CD14-positive monocyte (primary cell): ENCODE measurements around the gene NME2. TPM values are rescaled to one million over a fixed set of nuclear protein-coding genes. Genes with fewer than 3 reads are reported as not detected.

Experiments used
- DNase-seq, 3 donors: peaks; one replicate each; pipeline ENCODE4 v3.0.0-alpha.2; 2011 to 2022
- H2AFZ ChIP-seq: 2 replicates; pipeline ENCODE4 v1.6.0; 2012; ENCODE audit warnings: mild to moderate bottlenecking, low read depth, low read length, inconsistent platforms; ENCODE audit not compliant: insufficient read depth, poor library complexity, severe bottlenecking
- H3K27ac ChIP-seq, 2 donors: 1 replicate in 1 of 2; 2 replicates in 1 of 2; pipeline ENCODE4 v1.5.1; 2012 to 2013; ENCODE audit warnings: low read length in 2 of 2, control low read depth in 1 of 2, inconsistent platforms in 1 of 2, low read depth in 1 of 2, mild to moderate bottlenecking in 1 of 2
- H3K27me3 ChIP-seq, 2 donors: one replicate each; pipeline versions ENCODE4 v1.6.0 to v1.6.1; 2011 to 2013; ENCODE audit warnings: low read length in 2 of 2; ENCODE audit not compliant: control insufficient read depth in 2 of 2, insufficient read depth in 2 of 2
- H3K36me3 ChIP-seq, 2 donors: replicated peaks in 1 of 2; 1 replicate in 1 of 2; 2 replicates in 1 of 2; pipeline versions ENCODE4 v1.5.1 to v1.6.1; 2012 to 2013; ENCODE audit warnings: low read length in 2 of 2, control low read depth in 1 of 2, inconsistent platforms in 1 of 2, mild to moderate bottlenecking in 1 of 2; ENCODE audit not compliant: insufficient read depth in 2 of 2, control insufficient read depth in 1 of 2
- H3K4me1 ChIP-seq, 2 donors: 1 replicate in 1 of 2; 2 replicates in 1 of 2; pipeline versions ENCODE4 v1.5.1 to v1.6.1; 2012 to 2013; ENCODE audit warnings: low read length in 2 of 2, control low read depth in 1 of 2, inconsistent platforms in 1 of 2, mild to moderate bottlenecking in 1 of 2, moderate library complexity in 1 of 2; ENCODE audit not compliant: insufficient read depth in 2 of 2, control insufficient read depth in 1 of 2
- H3K4me2 ChIP-seq: replicated peaks from 2 replicates; pipeline ENCODE3; 2012; ENCODE audit warnings: low read length, moderate library complexity, mild to moderate bottlenecking; ENCODE audit not compliant: poor library complexity, severe bottlenecking; ENCODE audit errors: extremely low read depth
- H3K4me3 ChIP-seq, 3 experiments: fragments of 200-600 bp in 1 of 3; sonication (generic) in 1 of 3; replicated peaks in 1 of 3; 1 replicate in 2 of 3; 2 replicates in 1 of 3; pipeline ENCODE4 v1.5.1; 2011 to 2013; ENCODE audit warnings: low read length in 3 of 3, mild to moderate bottlenecking in 3 of 3, control low read depth in 2 of 3, low read depth in 2 of 3, inconsistent platforms in 1 of 3, moderate library complexity in 1 of 3
- H3K79me2 ChIP-seq: 2 replicates; pipeline ENCODE4 v1.6.0; 2012; ENCODE audit warnings: mild to moderate bottlenecking, control low read depth, inconsistent platforms, low read length, moderate library complexity; ENCODE audit not compliant: insufficient read depth
- H3K9ac ChIP-seq: 2 replicates; pipeline ENCODE4 v1.6.0; 2017; ENCODE audit warnings: low read length, mild to moderate bottlenecking; ENCODE audit not compliant: insufficient read depth, poor library complexity, severe bottlenecking
- H3K9me3 ChIP-seq, 2 donors: replicated peaks in 1 of 2; 1 replicate in 1 of 2; 2 replicates in 1 of 2; pipeline versions ENCODE4 v1.5.1 to v1.6.1; 2012 to 2013; ENCODE audit warnings: low read length in 2 of 2, control low read depth in 1 of 2; ENCODE audit not compliant: control insufficient read depth in 1 of 2, insufficient read depth in 1 of 2
- H4K20me1 ChIP-seq: 2 replicates; pipeline ENCODE4 v1.6.0; 2012; ENCODE audit warnings: mild to moderate bottlenecking, low read length, control low read depth, moderate library complexity; ENCODE audit not compliant: insufficient read depth
- H3K27ac Mint-ChIP-seq, 7 donors: one replicate each; pipeline ENCODE4 v1.8.0; 2020; ENCODE audit warnings: mild to moderate bottlenecking in 7 of 7, mixed read lengths in 7 of 7, moderate library complexity in 6 of 7, inconsistent platforms in 2 of 7
- H3K27me3 Mint-ChIP-seq, 3 donors: one replicate each; pipeline ENCODE4 v1.8.0; 2021 to 2022; ENCODE audit warnings: low read depth in 3 of 3, mild to moderate bottlenecking in 3 of 3, mixed read lengths in 3 of 3, moderate library complexity in 3 of 3, inconsistent platforms in 1 of 3
- H3K36me3 Mint-ChIP-seq, 2 donors: one replicate each; pipeline ENCODE4 v1.8.0; 2020; ENCODE audit warnings: mixed read lengths in 2 of 2, inconsistent platforms in 1 of 2, mild to moderate bottlenecking in 1 of 2
- H3K4me1 Mint-ChIP-seq: one replicate; pipeline ENCODE4 v1.8.0; 2020; ENCODE audit warnings: mild to moderate bottlenecking, mixed read lengths
- H3K4me3 Mint-ChIP-seq, 2 donors: one replicate each; pipeline ENCODE4 v1.8.0; 2020; ENCODE audit warnings: mild to moderate bottlenecking in 2 of 2, mixed read lengths in 2 of 2, moderate library complexity in 1 of 2
- H3K9me3 Mint-ChIP-seq, 7 donors: one replicate each; pipeline ENCODE4 v1.8.0; 2020 to 2022; ENCODE audit warnings: mixed read lengths in 7 of 7, mild to moderate bottlenecking in 6 of 7, moderate library complexity in 6 of 7, inconsistent platforms in 2 of 7
- CTCF ChIP-seq: fragments of 200-600 bp; IDR thresholded peaks from one replicate; pipeline ENCODE4 v1.8.0; 2022; ENCODE audit warnings: antibody characterized with exemption, mild to moderate bottlenecking
- WGBS: methylation state at CpG from one replicate; pipeline ENCODE4 v1.1.5; 2013; ENCODE audit warnings: missing lambda C conversion rate; ENCODE audit not compliant: insufficient coverage; 5-methylcytosine and 5-hydroxymethylcytosine counted together
- intact Hi-C, 2 donors: fragments of 100-400 bp; cut with micrococcal nuclease; formaldehyde crosslinking; loops; one replicate each; pipeline versions ENCODE4 v1.15.0 to v1.15.1; 2023
- polyA minus RNA-seq: library from RNA; depleted of rRNA, polyadenylated mRNA; stranded (reverse); fragments of >200 nt; gene quantifications from 2 replicates; pipeline ENCODE4 v1.2.3, GENCODE V29; 2012
- polyA plus RNA-seq, 3 donors: library from polyadenylated mRNA; depleted of rRNA in 1 of 3; unstranded in 2 of 3; stranded (reverse) in 1 of 3; fragments of 300-500 nt in 2 of 3; fragments of >200 nt in 1 of 3; fragmentation: Illumina TruSeq in 2 of 3; gene quantifications; 1 replicate in 2 of 3; 2 replicates in 1 of 3; pipeline ENCODE4 v1.2.3, GENCODE V29; 2012 to 2021
- total RNA-seq, 12 experiments: library from RNA in 1 of 12; stranded (reverse) in 1 of 12; fragments of 120-200 nt in 1 of 12; gene quantifications; one replicate each; pipeline ENCODE4 v1.2.4 and lab custom pipeline; 2013 to 2026; ENCODE audit warnings: mixed read lengths in 6 of 12, inconsistent platforms in 1 of 12

The NME2 gene
- total RNA-seq (2013), result 243 TPM
- polyA plus RNA-seq (100 to 1,000 TPM; 240 to 307 (median 259) TPM), polyA minus RNA-seq (117 and 247 TPM in 2 replicates), total RNA-seq (lab: John Stamatoyannopoulos, UW) (0.14 to 2.2 (median 0.55) reads per million in 11 experiments)

- TF ChIP-seq CTCF, result no peak
- H3K9me3 ChIP-seq, result no peaks in the 10 kb centered on the region
- no peaks in the 10 kb centered on the region for H4K20me1 ChIP-seq
- H3K4me2 ChIP-seq, result peak within 1 kb of the TSS; percentile 97
- Mint-ChIP-seq H3K27me3 (peaks cover 0 to 2% (median 0%) of the 10 kb centered on the region in 3 donors), H3K4me3 (peak within 1 kb of the TSS; percentile 92 to 99), H3K4me1 (peaks cover 23% of the 10 kb centered on the region), H3K36me3 (peaks cover 43 to 46% of the 10 kb centered on the region in 2 donors), H3K27ac (peak within 1 kb of the TSS; percentile 89 to 97 (median 93)), H3K9me3 (no peaks in the 10 kb centered on the region)
- intact Hi-C loops, result no loop called here
- peak within 1 kb of the TSS; percentile 76 to 91 (median 83) for H3K4me3 ChIP-seq
- H3K27me3 ChIP-seq, result no peaks in the 10 kb centered on the region
- WGBS, result under 1% methylated on average over 96 of the region's 98 CpGs
- H2AFZ ChIP-seq, result peak within 1 kb of the TSS; percentile 95
- DNase-seq, result peak; percentile 58 to 67 (median 66)
- peaks cover 16 to 24% of the 10 kb centered on the region in 2 donors for H3K4me1 ChIP-seq
- peaks cover 30 to 49% of the 10 kb centered on the region in 2 donors for H3K36me3 ChIP-seq
- H3K79me2 ChIP-seq, result peaks cover 8% of the 10 kb centered on the region
- H3K27ac ChIP-seq, result peak within 1 kb of the TSS; percentile 56 to 92
- H3K9ac ChIP-seq, result peak within 1 kb of the TSS; percentile 91
Observed at GRCh38 chr17:51166198-51166986, at the start of gene NME2. TSS of gene NME2 (plus strand) at chr17:51166411. CDS start at chr17:51166831, 420 bp downstream.

- peak; percentile 14 to 25 (median 16) for DNase-seq
- Histone ChIP-seq H3K27ac (no peak overlapping the region), H4K20me1 (peaks cover 66% of the 10 kb centered on the region), H2AFZ (no peak overlapping the region), H3K36me3 (no peaks in the 10 kb centered on the region), H3K9me3 (no peaks in the 10 kb centered on the region), H3K4me1 (peaks cover 27 to 29% of the 10 kb centered on the region in 2 donors), H3K9ac (no peak overlapping the region), H3K4me3 (peak overlapping the region in 2 of 3 experiments; percentile 98 to 99), H3K79me2 (peaks cover 70% of the 10 kb centered on the region), H3K27me3 (no peaks in the 10 kb centered on the region), H3K4me2 (peak overlapping the region; percentile 87)
- Mint-ChIP-seq H3K4me3 (peak overlapping the region; percentile 91 to 97), H3K9me3 (no peaks in the 10 kb centered on the region), H3K27ac (peak overlapping the region in 5 of 7 donors; percentile 21 to 99 (median 68)), H3K4me1 (peaks cover 63% of the 10 kb centered on the region), H3K36me3 (peaks cover 4 to 16% of the 10 kb centered on the region in 2 donors), H3K27me3 (no peaks in the 10 kb centered on the region)
- TF ChIP-seq CTCF, result no peak
- WGBS, result 55% methylated on average over 7 of the region's 14 CpGs
- intact Hi-C loops, result loop anchor here in 1 of 2 donors (10.0 kb wide), 1 partner anchor 54 kb away; no protein-coding TSS in a partner anchor
Observed at GRCh38 chr17:51118330-51119195, 47.6 kb upstream of the NME2 start.
